Loucy (cell line): ENCODE data around the gene EBF3.

Experiments
- CTCF ChIP-seq: fragments of 200-600 bp; sonication (generic); conservative IDR thresholded peaks from 2 replicates; pipeline ENCODE4 v1.5.1; 2014; ENCODE audit warnings: mild to moderate bottlenecking, antibody characterized with exemption, low read length
- EZH2phosphoT487 ChIP-seq: fragments of 200-600 bp; IDR thresholded peaks from 2 replicates; pipeline ENCODE4 v1.6.1; 2018; ENCODE audit warnings: antibody characterized with exemption, mild to moderate bottlenecking, moderate library complexity, borderline replicate concordance

- no peak for TF ChIP-seq CTCF
- no peak for TF ChIP-seq EZH2phosphoT487
These were observed 123.0 kb downstream of the EBF3 start for GRCh38 chr10:129841071-129841470.
